HEK293T (cell line): ENCODE results near the gene ZNF319.

Source experiments
- ARNT ChIP-seq: fragments of 450-650 bp; IDR thresholded peaks from 2 replicates; pipeline ENCODE4 v1.6.1; 2017; ENCODE audit warnings: mild to moderate bottlenecking
- BHLHE40 ChIP-seq: fragments of 450-650 bp; IDR thresholded peaks from 2 replicates; pipeline ENCODE4 v1.6.1; 2016; ENCODE audit warnings: mild to moderate bottlenecking, moderate library complexity, borderline replicate concordance
- CTBP1 ChIP-seq: fragments of 450-650 bp; IDR thresholded peaks from 2 replicates; pipeline ENCODE4 v1.6.1; 2016; ENCODE audit warnings: borderline replicate concordance
- ELF4 ChIP-seq: fragments of 450-650 bp; IDR thresholded peaks from 2 replicates; pipeline ENCODE4 v1.6.1; 2017; ENCODE audit warnings: antibody characterized with exemption
- FOXA1 ChIP-seq: fragments of 450-650 bp; IDR thresholded peaks from 2 replicates; pipeline ENCODE4 v1.6.1; 2016; ENCODE audit warnings: mild to moderate bottlenecking
- FOXK2 ChIP-seq: fragments of 450-650 bp; IDR thresholded peaks from 2 replicates; pipeline ENCODE4 v1.6.1; 2016; ENCODE audit warnings: mild to moderate bottlenecking
- FOXM1 ChIP-seq: fragments of 450-650 bp; IDR thresholded peaks from 2 replicates; pipeline ENCODE4 v1.6.1; 2017; ENCODE audit warnings: mild to moderate bottlenecking, borderline replicate concordance
- HDGF ChIP-seq: fragments of 450-650 bp; IDR thresholded peaks from 2 replicates; pipeline ENCODE4 v1.6.1; 2017; ENCODE audit warnings: antibody characterized with exemption, borderline replicate concordance
- NFRKB ChIP-seq: fragments of 450-650 bp; IDR thresholded peaks from 2 replicates; pipeline ENCODE4 v1.6.1; 2016; ENCODE audit warnings: mild to moderate bottlenecking, moderate library complexity
- PKNOX1 ChIP-seq: fragments of 450-650 bp; IDR thresholded peaks from 2 replicates; pipeline ENCODE4 v1.6.1; 2016
- SP1 ChIP-seq: fragments of 450-650 bp; IDR thresholded peaks from 2 replicates; pipeline ENCODE4 v1.6.1; 2017
- SUZ12 ChIP-seq: fragments of 450-650 bp; IDR thresholded peaks from 2 replicates; pipeline ENCODE4 v1.6.1; 2016; ENCODE audit warnings: mild to moderate bottlenecking
- TARDBP ChIP-seq: fragments of 450-650 bp; IDR thresholded peaks from 2 replicates; pipeline ENCODE4 v1.6.1; 2016
- ZNF384 ChIP-seq: fragments of 450-650 bp; IDR thresholded peaks from 2 replicates; pipeline ENCODE4 v1.6.1; 2016

GRCh38 chr16:57959804-57960203 is 40.7 kb downstream of the ZNF319 start:
- TF ChIP-seq ARNT (no peak), SUZ12 (no peak), PKNOX1 (no peak), FOXK2 (no peak), SP1 (no peak), HDGF (no peak), ELF4 (no peak), FOXM1 (no peak), TARDBP (no peak), CTBP1 (no peak), ZNF384 (no peak), BHLHE40 (no peak), FOXA1 (no peak), NFRKB (no peak)
